ENCODE data around the gene APLP2.

Gene APLP2

GRCh38 chr11:130162733-130163132 is 93.0 kb downstream of the APLP2 start:
- no peak for DNase-seq (ENCODE audit: low read depth)
- H3K4me3 ChIP-seq (ENCODE audit: low read depth, low read length): no peak overlapping the region
- TF ChIP-seq CTCF (IDR thresholded peaks at IDR 0.05; ENCODE audit: control insufficient read depth, extremely low read depth, insufficient read depth): no peak

- no peak for TF ChIP-seq CTCF (IDR thresholded peaks at IDR 0.05; ENCODE audit: control insufficient read depth, extremely low read depth, insufficient read depth)
- no peak for DNase-seq (ENCODE audit: low read depth)
- H3K4me3 ChIP-seq (ENCODE audit: low read depth, low read length): no peak overlapping the region
Observed at GRCh38 chr11:130163346-130164220, 93.9 kb downstream of the APLP2 start.

- no peak for DNase-seq (ENCODE audit: low read depth)
- H3K4me3 ChIP-seq (ENCODE audit: low read depth, low read length): no peak overlapping the region
- no peak for TF ChIP-seq CTCF (IDR thresholded peaks at IDR 0.05; ENCODE audit: control insufficient read depth, extremely low read depth, insufficient read depth)
Observed at GRCh38 chr11:130164221-130164570, 94.5 kb downstream of the APLP2 start.

GRCh38 chr11:130165601-130166456 is 96.1 kb downstream of the APLP2 start:
- TF ChIP-seq CTCF (IDR thresholded peaks at IDR 0.05; ENCODE audit: control insufficient read depth, extremely low read depth, insufficient read depth): no peak
- no peak for DNase-seq (ENCODE audit: low read depth)
- H3K4me3 ChIP-seq (ENCODE audit: low read depth, low read length): no peak overlapping the region

GRCh38 chr11:130166457-130166784 is 96.7 kb downstream of the APLP2 start:
- H3K4me3 ChIP-seq (ENCODE audit: low read depth, low read length): no peak overlapping the region
- no peak for DNase-seq (ENCODE audit: low read depth)
- TF ChIP-seq CTCF (IDR thresholded peaks at IDR 0.05; ENCODE audit: control insufficient read depth, extremely low read depth, insufficient read depth): no peak

GRCh38 chr11:130167146-130167545 is 97.5 kb downstream of the APLP2 start:
- H3K4me3 ChIP-seq (ENCODE audit: low read depth, low read length): no peak overlapping the region
- no peak for DNase-seq (ENCODE audit: low read depth)
- TF ChIP-seq CTCF (IDR thresholded peaks at IDR 0.05; ENCODE audit: control insufficient read depth, extremely low read depth, insufficient read depth): no peak

Measured in LNCaP clone FGC (cell line).